ENCODE results near the gene WWP2.

DNA sequence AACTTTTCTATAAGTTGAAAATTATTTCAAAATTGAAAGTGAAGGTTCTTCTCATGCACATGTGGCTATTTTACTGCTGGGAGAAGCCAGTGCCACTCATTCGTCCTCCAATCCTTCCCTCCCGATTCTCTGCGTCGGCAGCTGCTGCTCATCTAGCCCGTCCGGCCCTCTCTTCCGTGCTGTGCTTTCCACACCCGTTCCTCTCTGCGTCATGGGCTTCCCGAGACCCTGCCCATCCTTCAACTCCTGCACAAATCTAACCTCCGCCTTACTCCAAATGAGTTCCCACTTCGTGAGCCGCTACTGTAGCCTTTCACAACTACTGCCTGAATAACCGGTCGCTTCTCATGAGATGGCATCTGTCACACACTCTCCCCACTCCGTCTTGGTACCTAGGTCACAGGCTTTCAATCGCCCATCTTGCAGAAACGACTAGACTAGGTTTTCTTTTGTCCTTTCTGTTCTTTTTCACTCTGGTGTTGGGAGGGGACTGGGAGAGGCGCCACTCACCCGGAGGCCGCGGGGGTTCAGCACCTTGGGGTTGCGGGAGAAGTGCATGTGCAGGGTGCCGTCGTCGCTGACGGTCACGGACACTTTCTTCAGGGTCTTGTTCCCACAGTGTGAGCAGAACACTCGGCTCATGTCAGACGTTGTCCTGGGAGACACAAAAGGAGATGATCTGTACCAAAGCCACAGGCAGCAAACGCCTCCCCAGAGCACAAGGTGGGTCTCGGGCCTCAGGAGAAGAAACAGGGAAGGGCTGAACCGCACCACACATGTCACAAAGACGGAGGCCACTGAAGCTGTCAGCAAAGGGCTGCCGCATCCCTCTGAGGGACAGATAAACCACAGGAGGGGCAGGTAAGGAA lies 17.5 kb upstream of the WWP2 start:
- TF ChIP-seq, protein P1, sequence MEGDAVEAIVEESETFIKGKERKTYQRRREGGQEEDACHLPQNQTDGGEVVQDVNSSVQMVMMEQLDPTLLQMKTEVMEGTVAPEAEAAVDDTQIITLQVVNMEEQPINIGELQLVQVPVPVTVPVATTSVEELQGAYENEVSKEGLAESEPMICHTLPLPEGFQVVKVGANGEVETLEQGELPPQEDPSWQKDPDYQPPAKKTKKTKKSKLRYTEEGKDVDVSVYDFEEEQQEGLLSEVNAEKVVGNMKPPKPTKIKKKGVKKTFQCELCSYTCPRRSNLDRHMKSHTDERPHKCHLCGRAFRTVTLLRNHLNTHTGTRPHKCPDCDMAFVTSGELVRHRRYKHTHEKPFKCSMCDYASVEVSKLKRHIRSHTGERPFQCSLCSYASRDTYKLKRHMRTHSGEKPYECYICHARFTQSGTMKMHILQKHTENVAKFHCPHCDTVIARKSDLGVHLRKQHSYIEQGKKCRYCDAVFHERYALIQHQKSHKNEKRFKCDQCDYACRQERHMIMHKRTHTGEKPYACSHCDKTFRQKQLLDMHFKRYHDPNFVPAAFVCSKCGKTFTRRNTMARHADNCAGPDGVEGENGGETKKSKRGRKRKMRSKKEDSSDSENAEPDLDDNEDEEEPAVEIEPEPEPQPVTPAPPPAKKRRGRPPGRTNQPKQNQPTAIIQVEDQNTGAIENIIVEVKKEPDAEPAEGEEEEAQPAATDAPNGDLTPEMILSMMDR (IDR thresholded peaks at IDR 0.05; ENCODE audit: extremely low read depth in 1 of 2, insufficient read depth in 1 of 2, low read depth in 1 of 2, low read length in 2 of 2), result no peak
- TF ChIP-seq POLR2A (IDR thresholded peaks at IDR 0.05; ENCODE audit: low read depth, low read length) (no peak), EZH2 (IDR thresholded peaks at IDR 0.05; ENCODE audit: borderline replicate concordance, low read depth, low read length, severe bottlenecking) (no peak), FOS (IDR thresholded peaks at IDR 0.05; ENCODE audit: borderline replicate concordance, insufficient read depth, low read length) (no peak), POLR2AphosphoS5 (IDR thresholded peaks at IDR 0.05; ENCODE audit: insufficient read depth, low read depth, low read length) (no peak)

Data from endothelial cell of umbilical vein (primary cell).